ENCODE measurements around the gene TRIM47.
"Not testable (repeated sequence)": the region's sequence is repeated elsewhere in the genome, so short reads cannot be mapped to it uniquely, and the experiment has no call there.

- TF ChIP-seq, protein P1, sequence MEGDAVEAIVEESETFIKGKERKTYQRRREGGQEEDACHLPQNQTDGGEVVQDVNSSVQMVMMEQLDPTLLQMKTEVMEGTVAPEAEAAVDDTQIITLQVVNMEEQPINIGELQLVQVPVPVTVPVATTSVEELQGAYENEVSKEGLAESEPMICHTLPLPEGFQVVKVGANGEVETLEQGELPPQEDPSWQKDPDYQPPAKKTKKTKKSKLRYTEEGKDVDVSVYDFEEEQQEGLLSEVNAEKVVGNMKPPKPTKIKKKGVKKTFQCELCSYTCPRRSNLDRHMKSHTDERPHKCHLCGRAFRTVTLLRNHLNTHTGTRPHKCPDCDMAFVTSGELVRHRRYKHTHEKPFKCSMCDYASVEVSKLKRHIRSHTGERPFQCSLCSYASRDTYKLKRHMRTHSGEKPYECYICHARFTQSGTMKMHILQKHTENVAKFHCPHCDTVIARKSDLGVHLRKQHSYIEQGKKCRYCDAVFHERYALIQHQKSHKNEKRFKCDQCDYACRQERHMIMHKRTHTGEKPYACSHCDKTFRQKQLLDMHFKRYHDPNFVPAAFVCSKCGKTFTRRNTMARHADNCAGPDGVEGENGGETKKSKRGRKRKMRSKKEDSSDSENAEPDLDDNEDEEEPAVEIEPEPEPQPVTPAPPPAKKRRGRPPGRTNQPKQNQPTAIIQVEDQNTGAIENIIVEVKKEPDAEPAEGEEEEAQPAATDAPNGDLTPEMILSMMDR (IDR thresholded peaks at IDR 0.05): not testable (repeated sequence)
- TF ChIP-seq POLR2A (IDR thresholded peaks at IDR 0.05): not testable (repeated sequence)
Observed at GRCh38 chr17:75851693-75851991, 26.7 kb downstream of the TRIM47 start.

Data from lower leg skin (tissue), 3 donors.